Measurements from ENCODE around the gene RBM20.

GRCh38 chr10:110812583-110812982 is 168.4 kb downstream of the RBM20 start:
- no peak for TF ChIP-seq CTCF (IDR thresholded peaks at IDR 0.05; ENCODE audit: poor library complexity)
- TF ChIP-seq EZH2 (IDR thresholded peaks at IDR 0.05; ENCODE audit: borderline replicate concordance): no peak

Data from hepatocyte (in vitro differentiated cells).